Measurements from ENCODE around the gene SYNGR4. TPM values are rescaled to one million over a fixed set of nuclear protein-coding genes. Genes with fewer than 3 reads are reported as not detected.

Gene SYNGR4
- total RNA-seq, 4 donors from 2014 or later, result not detected

DNA sequence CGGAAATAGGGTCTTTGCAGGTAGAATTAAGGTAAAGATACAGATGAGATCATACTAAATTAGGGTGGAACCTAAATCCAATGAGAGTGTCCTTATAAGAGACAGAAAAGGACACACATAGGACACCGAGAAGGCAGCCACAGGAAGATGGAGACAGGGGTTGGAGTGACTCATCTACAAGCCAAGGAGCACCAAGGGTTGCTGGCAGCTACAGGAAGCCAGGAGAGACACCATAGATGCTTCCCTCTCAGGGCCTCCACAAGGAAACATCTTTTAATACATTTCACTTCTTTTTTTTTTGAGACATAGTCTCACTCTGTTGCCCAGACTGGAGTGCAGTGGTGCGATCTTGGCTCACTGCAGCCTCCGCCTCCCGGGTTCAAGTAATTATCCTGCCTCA lies 10.5 kb upstream of the SYNGR4 start:
- Histone ChIP-seq H3K27me3 (no peaks in the 10 kb centered on the region), H3K4me3 (no peak overlapping the region), H3K4me1 (no peaks in the 10 kb centered on the region), H3K36me3 (no peaks in the 10 kb centered on the region), H3K9me3 (no peaks in the 10 kb centered on the region), H3K27ac (no peak overlapping the region)
- DNase-seq, result no peak
- TF ChIP-seq, protein P1, sequence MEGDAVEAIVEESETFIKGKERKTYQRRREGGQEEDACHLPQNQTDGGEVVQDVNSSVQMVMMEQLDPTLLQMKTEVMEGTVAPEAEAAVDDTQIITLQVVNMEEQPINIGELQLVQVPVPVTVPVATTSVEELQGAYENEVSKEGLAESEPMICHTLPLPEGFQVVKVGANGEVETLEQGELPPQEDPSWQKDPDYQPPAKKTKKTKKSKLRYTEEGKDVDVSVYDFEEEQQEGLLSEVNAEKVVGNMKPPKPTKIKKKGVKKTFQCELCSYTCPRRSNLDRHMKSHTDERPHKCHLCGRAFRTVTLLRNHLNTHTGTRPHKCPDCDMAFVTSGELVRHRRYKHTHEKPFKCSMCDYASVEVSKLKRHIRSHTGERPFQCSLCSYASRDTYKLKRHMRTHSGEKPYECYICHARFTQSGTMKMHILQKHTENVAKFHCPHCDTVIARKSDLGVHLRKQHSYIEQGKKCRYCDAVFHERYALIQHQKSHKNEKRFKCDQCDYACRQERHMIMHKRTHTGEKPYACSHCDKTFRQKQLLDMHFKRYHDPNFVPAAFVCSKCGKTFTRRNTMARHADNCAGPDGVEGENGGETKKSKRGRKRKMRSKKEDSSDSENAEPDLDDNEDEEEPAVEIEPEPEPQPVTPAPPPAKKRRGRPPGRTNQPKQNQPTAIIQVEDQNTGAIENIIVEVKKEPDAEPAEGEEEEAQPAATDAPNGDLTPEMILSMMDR (IDR thresholded peaks at IDR 0.05), result no peak

DNA sequence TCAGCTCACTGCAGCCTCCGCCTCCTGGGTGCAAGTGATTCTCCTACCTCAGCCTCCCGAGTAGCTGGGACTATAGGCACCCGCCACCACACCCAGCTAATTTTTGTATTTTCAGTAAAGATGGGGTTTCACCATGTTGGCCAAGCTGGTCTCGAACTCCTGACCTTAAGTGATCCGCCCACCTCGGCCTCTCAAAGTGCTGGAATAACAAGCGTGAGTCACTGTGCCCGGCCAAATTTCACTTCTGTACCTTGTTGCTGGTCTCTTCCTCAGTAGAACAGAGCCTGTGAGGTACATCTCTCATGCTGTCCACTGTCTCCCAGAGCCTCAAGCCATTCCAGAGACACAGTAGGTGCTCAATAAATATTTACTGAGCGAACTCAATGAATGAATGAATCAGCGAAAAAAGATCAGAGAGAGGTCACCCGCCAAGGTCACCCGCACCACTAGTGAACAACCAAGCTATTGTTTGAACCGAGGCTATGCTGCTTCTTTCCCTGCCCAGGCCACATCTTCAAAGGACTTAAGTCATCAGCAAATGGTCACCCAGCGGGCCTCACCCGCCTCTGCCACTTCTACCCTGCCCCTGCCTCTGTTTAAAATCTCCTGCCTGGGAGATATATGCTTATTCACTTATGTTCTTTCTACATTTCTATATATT lies 9.7 kb upstream of the SYNGR4 start:
- TF ChIP-seq POLR2A (IDR thresholded peaks at IDR 0.05), result no peak
- TF ChIP-seq, protein P1 (IDR thresholded peaks at IDR 0.05), result no peak
- Histone ChIP-seq H3K4me3 (no peak overlapping the region), H3K27me3 (no peaks in the 10 kb centered on the region), H3K9me3 (no peaks in the 10 kb centered on the region), H3K27ac (no peak overlapping the region), H3K4me1 (no peaks in the 10 kb centered on the region), H3K36me3 (no peaks in the 10 kb centered on the region)
- no peak for DNase-seq

DNA sequence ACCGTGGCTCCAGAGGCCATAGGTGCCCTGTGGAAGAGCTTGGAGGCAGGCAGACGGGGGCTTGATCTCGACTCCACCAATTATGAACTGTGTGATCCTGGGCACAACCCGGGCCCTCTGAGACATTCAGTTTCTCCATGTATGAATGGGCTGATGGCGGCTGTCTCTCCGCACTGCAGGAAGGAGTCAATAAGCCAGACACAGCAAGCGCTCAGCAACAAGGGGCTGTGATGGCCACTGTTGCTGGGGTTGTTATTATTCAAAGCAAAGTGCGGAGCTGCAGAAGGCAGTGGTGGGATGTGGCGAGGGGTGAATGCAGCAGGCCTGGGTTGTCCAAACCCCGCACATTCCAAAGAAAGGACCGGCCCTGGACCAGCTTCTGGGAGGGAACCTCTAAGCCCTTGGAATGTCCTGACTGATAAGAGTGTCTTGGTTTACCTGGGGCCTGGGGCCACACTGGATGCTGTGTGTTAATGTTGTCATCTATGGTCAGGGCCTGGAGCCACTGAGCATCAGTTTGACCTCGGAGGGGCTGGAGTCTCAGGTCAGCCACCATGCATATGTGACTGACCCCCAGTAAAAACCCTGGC lies 8.7 kb upstream of the SYNGR4 start:
- DNase-seq, result no peak
- Histone ChIP-seq H3K27me3 (no peaks in the 10 kb centered on the region), H3K36me3 (peaks cover 0 to 4% (median 0%) of the 10 kb centered on the region in 3 donors), H3K27ac (no peak overlapping the region), H3K9me3 (no peaks in the 10 kb centered on the region), H3K4me1 (no peaks in the 10 kb centered on the region), H3K4me3 (no peak overlapping the region)
- TF ChIP-seq, protein P1 (IDR thresholded peaks at IDR 0.05), result no peak
- no peak for TF ChIP-seq POLR2A (IDR thresholded peaks at IDR 0.05)

DNA sequence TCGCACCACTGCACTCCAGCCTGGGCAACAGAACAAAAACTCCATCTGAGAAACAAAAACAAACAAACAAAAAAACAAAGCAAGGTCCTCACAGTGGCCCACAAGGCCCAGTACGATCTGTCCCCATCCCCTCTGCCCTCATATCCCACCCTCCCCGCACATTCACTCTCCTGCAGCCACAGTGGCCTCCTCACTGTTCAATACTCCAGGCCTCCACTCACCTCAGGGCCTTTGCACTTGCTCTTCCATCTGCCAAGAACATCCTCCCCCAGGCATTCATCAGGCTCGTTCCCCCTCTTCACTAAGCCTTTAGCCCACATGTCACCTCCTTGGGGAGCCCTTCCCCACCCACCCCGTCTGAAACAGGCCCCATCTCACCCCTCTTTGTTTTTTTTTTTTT lies 5.0 kb upstream of the SYNGR4 start:
- TF ChIP-seq, protein P1 (IDR thresholded peaks at IDR 0.05), result no peak
- TF ChIP-seq POLR2A (IDR thresholded peaks at IDR 0.05), result no peak
- DNase-seq, result no peak

DNA sequence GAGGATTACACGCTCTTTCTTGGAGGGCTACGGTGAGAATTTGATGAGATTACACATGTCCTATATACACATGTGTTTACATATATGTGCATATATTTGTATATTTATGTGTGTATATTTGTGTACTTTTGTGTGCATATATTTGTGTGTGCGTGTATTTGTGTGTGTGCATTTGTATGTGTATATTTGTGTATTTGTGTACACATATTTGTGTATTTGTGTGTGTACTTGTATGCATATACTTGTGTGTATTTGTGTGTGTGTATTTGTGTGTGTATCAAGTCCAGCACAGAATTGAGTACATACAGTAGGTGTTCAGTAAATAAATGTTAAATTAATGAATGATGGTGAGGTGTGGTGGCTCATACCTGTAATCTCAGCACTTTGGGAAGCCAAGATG lies 2.3 kb upstream of the SYNGR4 start:
- peaks cover 0 to 4% (median 0%) of the 10 kb centered on the region in 3 donors for H3K36me3 ChIP-seq
- TF ChIP-seq, protein P1 (IDR thresholded peaks at IDR 0.05), result no peak
- TF ChIP-seq POLR2A (IDR thresholded peaks at IDR 0.05), result no peak

More for the DNA sequence above, 5.0 kb upstream of the SYNGR4 start:
- no peaks in the 10 kb centered on the region for H3K4me1 ChIP-seq
- no peaks in the 10 kb centered on the region for H3K27me3 ChIP-seq
- peaks cover 0 to 4% (median 0%) of the 10 kb centered on the region in 3 donors for H3K36me3 ChIP-seq
- no peak overlapping the region for H3K27ac ChIP-seq
- no peak overlapping the region for H3K4me3 ChIP-seq
- no peaks in the 10 kb centered on the region for H3K9me3 ChIP-seq

More for the DNA sequence above, 2.3 kb upstream of the SYNGR4 start:
- H3K4me3 ChIP-seq, result no peak overlapping the region
- no peaks in the 10 kb centered on the region for H3K9me3 ChIP-seq
- H3K27me3 ChIP-seq, result no peaks in the 10 kb centered on the region
- H3K27ac ChIP-seq, result no peak overlapping the region
- H3K4me1 ChIP-seq, result peaks cover 0 to 5% (median 0%) of the 10 kb centered on the region in 4 donors
- DNase-seq, result no peak

Measured in Peyer's patch (tissue), 4 donors.